GM23248 (cell line): ENCODE measurements around the gene CLSTN2.

Experiments
- EZH2 ChIP-seq: fragments of 200-600 bp; sonication (generic); IDR thresholded peaks from 2 replicates; pipeline ENCODE4 v1.6.1; 2018; ENCODE audit warnings: antibody characterized with exemption, mild to moderate bottlenecking; ENCODE audit not compliant: insufficient read depth, poor library complexity, severe bottlenecking
- EZH2phosphoT487 ChIP-seq: fragments of 200-600 bp; sonication (generic); IDR thresholded peaks from 2 replicates; pipeline ENCODE4 v1.6.1; 2018; ENCODE audit warnings: antibody characterized with exemption, moderate library complexity, mild to moderate bottlenecking, low read depth; ENCODE audit not compliant: insufficient read depth

DNA sequence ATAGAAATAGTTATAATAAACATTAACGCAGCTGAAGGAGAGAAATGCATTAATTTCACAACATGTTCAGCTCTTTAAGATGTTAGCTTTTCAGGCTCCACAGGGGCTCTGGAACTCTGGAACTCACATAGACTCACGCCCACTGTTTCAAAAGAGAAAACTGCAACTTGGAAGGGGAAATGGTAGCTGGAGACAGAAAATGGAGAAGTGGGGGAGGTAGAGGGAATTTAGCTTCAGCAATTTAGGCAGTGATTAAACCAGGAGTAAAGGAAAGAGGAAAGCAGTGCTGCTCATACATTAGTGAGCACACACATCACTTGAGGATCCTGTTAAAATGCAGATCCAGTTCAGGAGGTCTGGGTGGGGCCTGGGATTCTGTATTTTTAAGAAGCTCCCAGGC, 468.1 kb downstream of the CLSTN2 start:
- no peak for TF ChIP-seq EZH2phosphoT487
- TF ChIP-seq EZH2 = no peak
